Psoas muscle (tissue), 8 donors: ENCODE data around the gene IL23A. TPM values are rescaled to one million over a fixed set of nuclear protein-coding genes. Genes with fewer than 3 reads are reported as not detected.

Experiments
- ATAC-seq, 4 donors: fragments of 200-7000 bp; cut with Tn5 transposase; one replicate each; pipeline ENCODE4 v1.9.1; 2020; ENCODE audit warnings: moderate library complexity in 3 of 4, mild to moderate bottlenecking in 2 of 4
- DNase-seq, 2 donors: peaks; one replicate each; pipeline ENCODE4 v3.0.0-alpha.2; 2020
- H3K27ac ChIP-seq: fragments of 200-600 bp; one replicate; pipeline ENCODE4 v1.8.0; 2022
- H3K27me3 ChIP-seq, 3 donors: fragments of 200-600 bp in 1 of 3; one replicate each; pipeline versions ENCODE4 v1.6.1 to v1.8.0; 2013 to 2022; ENCODE audit warnings: low read length in 2 of 3, mild to moderate bottlenecking in 2 of 3, moderate library complexity in 1 of 3; ENCODE audit not compliant: insufficient read depth in 3 of 3
- H3K36me3 ChIP-seq, 2 donors: fragments of 200-600 bp in 1 of 2; one replicate each; pipeline versions ENCODE4 v1.6.1 to v1.8.0; 2013 to 2022; ENCODE audit warnings: low read depth in 1 of 2, mild to moderate bottlenecking in 1 of 2, moderate library complexity in 1 of 2; ENCODE audit not compliant: insufficient read depth in 1 of 2
- H3K4me1 ChIP-seq: fragments of 200-600 bp; one replicate; pipeline ENCODE4 v1.8.0; 2022
- H3K4me3 ChIP-seq: fragments of 200-600 bp; one replicate; pipeline ENCODE4 v1.8.0; 2022; ENCODE audit warnings: mild to moderate bottlenecking
- H3K9me3 ChIP-seq: fragments of 200-600 bp; one replicate; pipeline ENCODE4 v1.8.0; 2022
- CTCF ChIP-seq: fragments of 200-600 bp; IDR thresholded peaks from one replicate; pipeline ENCODE4 v1.8.0; 2022; ENCODE audit warnings: antibody characterized with exemption
- WGBS, 3 donors: extraction: QIAGEN DNeasy Blood & Tissue Kit; methylation state at CpG; one replicate each; pipeline versions ENCODE4 v1.1.6 to v1.1.7; 2013; 5-methylcytosine and 5-hydroxymethylcytosine counted together
- intact Hi-C, 2 donors: fragments of 100-400 bp; cut with DNase I; formaldehyde crosslinking; loops; one replicate each; pipeline versions ENCODE4 v1.11.0 to v1.14.2; 2022
- polyA plus RNA-seq, 3 donors: library from polyadenylated mRNA; stranded (reverse); fragments of 200-250 nt; gene quantifications; one replicate each; pipeline ENCODE4 v1.2.3, GENCODE V29; 2013
- total RNA-seq, 4 donors: library from RNA; stranded (reverse); fragmentation: NEBNext Ultra II Directional in 2 of 4; extraction: Animal tissue kit (Norgen Biotek cat#: 25700) in 2 of 4; gene quantifications; one replicate each; pipeline versions ENCODE4 v1.2.1 to v1.2.4, GENCODE V29; 2021 to 2023
- donor health status: healthy with polysubstance abuse.
- donor health status: DM: no; HTN: no; CAD: no; lungs with moderate emphysema.
- donor health status: Bipolar disorder and iron deficiency.
- donor health status: healthy.
- donor health status: DM: yes; HTN: yes; CAD: no.
- donor health status: DM: no; HTN: no; CAD: no.
- donor health status: DM: no; HTN: no; CAD: no.
- donor health status: DM: yes; HTN: yes; CAD: no.

IL23A gene
- total and polyA plus RNA-seq, 7 donors = 0.32 to 0.68 (median 0.57) TPM; not detected in 4

GRCh38 chr12:56385873-56386272, 47.2 kb downstream of the IL23A start:
- H3K9me3 ChIP-seq = no peaks in the 10 kb centered on the region
- intact Hi-C loops = no loop called here
- no peak for ATAC-seq
- H3K4me3 ChIP-seq = no peak overlapping the region
- no peak for DNase-seq
- peaks cover 0 to 2% (median 0%) of the 10 kb centered on the region in 3 donors for H3K27me3 ChIP-seq
- H3K4me1 ChIP-seq = no peaks in the 10 kb centered on the region
- no peak overlapping the region for H3K27ac ChIP-seq
- no peaks in the 10 kb centered on the region for H3K36me3 ChIP-seq
- WGBS, 3 donors = 88 to 100% (median 96%) methylated on average over 1 of the region's 1 CpG
- TF ChIP-seq CTCF = no peak

GRCh38 chr12:56387152-56387736, 48.6 kb downstream of the IL23A start:
- intact Hi-C loops = no loop called here
- no peak for DNase-seq
- Histone ChIP-seq H3K9me3 (no peaks in the 10 kb centered on the region), H3K4me1 (no peaks in the 10 kb centered on the region), H3K27ac (no peak overlapping the region), H3K4me3 (no peak overlapping the region), H3K36me3 (no peaks in the 10 kb centered on the region), H3K27me3 (peaks cover 0 to 2% (median 0%) of the 10 kb centered on the region in 3 donors)
- ATAC-seq = no peak
- WGBS, 3 donors = 36 to 41% (median 39%) methylated on average over 7 of the region's 7 CpGs
- TF ChIP-seq CTCF = no peak

GRCh38 chr12:56389412-56389811, 50.7 kb downstream of the IL23A start:
- ATAC-seq (no peak), DNase-seq (no peak)
- H3K4me3 ChIP-seq = no peak overlapping the region
- no peak for TF ChIP-seq CTCF
- intact Hi-C loops = no loop called here
- 47 to 66% (median 58%) methylated on average over 5 of the region's 5 CpGs for WGBS, 3 donors
- H3K9me3 ChIP-seq = no peaks in the 10 kb centered on the region
- no peak overlapping the region for H3K27ac ChIP-seq
- H3K4me1 ChIP-seq = no peaks in the 10 kb centered on the region
- no peaks in the 10 kb centered on the region for H3K36me3 ChIP-seq
- H3K27me3 ChIP-seq = peaks cover 0 to 2% (median 0%) of the 10 kb centered on the region in 3 donors

Other genes with a start within 250 kb of the IL23A start
- gene PA2G4, start 234.3 kb upstream of the IL23A start, total RNA-seq = 100 to 1,000 TPM in 3 of 4 donors, 10 to 100 TPM in 1; 75.3 to 138 (median 112) TPM
- gene PA2G4, start 234.3 kb upstream of the IL23A start, polyA plus RNA-seq = 100 to 1,000 TPM; 115 to 258 (median 157) TPM
- gene RPL41, start 222.3 kb upstream of the IL23A start, total RNA-seq = 1,000 to 10,000 TPM; 2,052 to 2,475 (median 2,223) TPM
- 1,000 to 10,000 TPM; 3,632 to 4,096 (median 3,726) TPM for gene RPL41, start 222.3 kb upstream of the IL23A start, polyA plus RNA-seq
- gene ZC3H10, start 220.6 kb upstream of the IL23A start, total RNA-seq = 10 to 100 TPM in 1 of 4 donors, 1 to 10 TPM in 3; 5.0 to 10.3 (median 6.6) TPM
- 1 to 10 TPM; 3.5 to 7.8 (median 4.5) TPM for gene ZC3H10, start 220.6 kb upstream of the IL23A start, polyA plus RNA-seq
- gene ESYT1, start 210.6 kb upstream of the IL23A start, total RNA-seq = 10 to 100 TPM; 36.7 to 57.4 (median 44.4) TPM
- gene ESYT1, start 210.6 kb upstream of the IL23A start, polyA plus RNA-seq = 10 to 100 TPM; 20.2 to 40.6 (median 21.0) TPM
- 1,000 to 10,000 TPM in 1 of 4 donors, 100 to 1,000 TPM in 3; 113 to 2,222 (median 606) TPM for gene MYL6B, start 186.3 kb upstream of the IL23A start, total RNA-seq
- gene MYL6B, start 186.3 kb upstream of the IL23A start, polyA plus RNA-seq = 100 to 1,000 TPM; 151 to 786 (median 413) TPM
- gene MYL6, start 180.5 kb upstream of the IL23A start, total RNA-seq = 100 to 1,000 TPM; 216 to 395 (median 291) TPM
- gene MYL6, start 180.5 kb upstream of the IL23A start, polyA plus RNA-seq = 100 to 1,000 TPM; 384 to 711 (median 489) TPM
- 10 to 100 TPM; 49.8 to 78.7 (median 69.7) TPM for gene SMARCC2, start 149.4 kb upstream of the IL23A start, total RNA-seq
- 10 to 100 TPM; 16.5 to 46.1 (median 26.5) TPM for gene SMARCC2, start 149.4 kb upstream of the IL23A start, polyA plus RNA-seq
- 10 to 100 TPM; 22.4 to 41.7 (median 34.8) TPM for gene RNF41, start 117.0 kb upstream of the IL23A start, total RNA-seq
- 10 to 100 TPM; 21.9 to 54.9 (median 22.9) TPM for gene RNF41, start 117.0 kb upstream of the IL23A start, polyA plus RNA-seq
- 10 to 100 TPM; 27.2 to 32.1 (median 29.8) TPM for gene NABP2, start 114.5 kb upstream of the IL23A start, total RNA-seq
- gene NABP2, start 114.5 kb upstream of the IL23A start, polyA plus RNA-seq = 10 to 100 TPM; 27.1 to 65.7 (median 31.0) TPM
- gene SLC39A5, start 108.8 kb upstream of the IL23A start, total RNA-seq = not detected
- under 1 TPM in 2 of 3 donors, not detected in 1; 0.16 to 0.23 TPM for gene SLC39A5, start 108.8 kb upstream of the IL23A start, polyA plus RNA-seq
- 10 to 100 TPM; 14.2 to 37.5 (median 21.5) TPM for gene ANKRD52, start 80.5 kb upstream of the IL23A start, total RNA-seq
- gene ANKRD52, start 80.5 kb upstream of the IL23A start, polyA plus RNA-seq = 10 to 100 TPM in 1 of 3 donors, 1 to 10 TPM in 2; 5.7 to 33.6 (median 6.5) TPM
- 10 to 100 TPM; 24.3 to 86.6 (median 54.7) TPM for gene COQ10A, start 71.9 kb upstream of the IL23A start, total RNA-seq
- 100 to 1,000 TPM in 1 of 3 donors, 10 to 100 TPM in 2; 16.2 to 105 (median 63.5) TPM for gene COQ10A, start 71.9 kb upstream of the IL23A start, polyA plus RNA-seq
- gene CS, start 38.6 kb upstream of the IL23A start, total RNA-seq = 100 to 1,000 TPM; 317 to 601 (median 394) TPM
- 100 to 1,000 TPM; 194 to 269 (median 216) TPM for gene CS, start 38.6 kb upstream of the IL23A start, polyA plus RNA-seq
- 10 to 100 TPM; 32.8 to 40.2 (median 33.8) TPM for gene CNPY2, start 22.9 kb upstream of the IL23A start, total RNA-seq
- 10 to 100 TPM; 45.4 to 73.5 (median 65.0) TPM for gene CNPY2, start 22.9 kb upstream of the IL23A start, polyA plus RNA-seq
- 10 to 100 TPM; 22.1 to 37.5 (median 28.7) TPM for gene PAN2, start 4.9 kb upstream of the IL23A start, total RNA-seq
- gene PAN2, start 4.9 kb upstream of the IL23A start, polyA plus RNA-seq = 10 to 100 TPM; 17.3 to 28.7 (median 17.4) TPM
- gene STAT2, start 21.2 kb downstream of the IL23A start, total RNA-seq = 10 to 100 TPM; 25.9 to 34.6 (median 30.9) TPM
- gene STAT2, start 21.2 kb downstream of the IL23A start, polyA plus RNA-seq = 10 to 100 TPM; 15.0 to 31.7 (median 15.2) TPM
- not detected for gene APOF, start 24.0 kb downstream of the IL23A start, total RNA-seq
- not detected for gene APOF, start 24.0 kb downstream of the IL23A start, polyA plus RNA-seq
- gene TIMELESS, start 110.5 kb downstream of the IL23A start, total RNA-seq = 1 to 10 TPM; 2.8 to 4.3 (median 3.7) TPM
- gene TIMELESS, start 110.5 kb downstream of the IL23A start, polyA plus RNA-seq = 1 to 10 TPM; 3.3 to 5.2 (median 4.8) TPM
- gene MIP, start 115.8 kb downstream of the IL23A start, total RNA-seq = not detected
- gene MIP, start 115.8 kb downstream of the IL23A start, polyA plus RNA-seq = under 1 TPM in 2 of 3 donors, not detected in 1; 0.05 to 0.13 TPM
- 1 to 10 TPM; 2.8 to 4.4 (median 3.7) TPM for gene SPRYD4, start 129.7 kb downstream of the IL23A start, total RNA-seq
- gene SPRYD4, start 129.7 kb downstream of the IL23A start, polyA plus RNA-seq = 1 to 10 TPM; 1.7 to 4.6 (median 2.7) TPM
- under 1 TPM in 1 of 4 donors, not detected in 3; 0.19 TPM for gene GLS2, start 149.3 kb downstream of the IL23A start, total RNA-seq
- under 1 TPM; 0.08 to 0.18 (median 0.11) TPM for gene GLS2, start 149.3 kb downstream of the IL23A start, polyA plus RNA-seq
- 10 to 100 TPM; 11.8 to 20.5 (median 14.8) TPM for gene RBMS2, start 182.9 kb downstream of the IL23A start, total RNA-seq
- 1 to 10 TPM; 3.0 to 5.0 (median 3.8) TPM for gene RBMS2, start 182.9 kb downstream of the IL23A start, polyA plus RNA-seq